ENCODE results near the gene BCAS1. TPM values are rescaled to one million over a fixed set of nuclear protein-coding genes. Genes with fewer than 3 reads are reported as not detected.

The BCAS1 gene
- total RNA-seq, 6 experiments from 2014 or later = 0.07 to 0.43 (median 0.15) TPM; not detected in 2

DNA sequence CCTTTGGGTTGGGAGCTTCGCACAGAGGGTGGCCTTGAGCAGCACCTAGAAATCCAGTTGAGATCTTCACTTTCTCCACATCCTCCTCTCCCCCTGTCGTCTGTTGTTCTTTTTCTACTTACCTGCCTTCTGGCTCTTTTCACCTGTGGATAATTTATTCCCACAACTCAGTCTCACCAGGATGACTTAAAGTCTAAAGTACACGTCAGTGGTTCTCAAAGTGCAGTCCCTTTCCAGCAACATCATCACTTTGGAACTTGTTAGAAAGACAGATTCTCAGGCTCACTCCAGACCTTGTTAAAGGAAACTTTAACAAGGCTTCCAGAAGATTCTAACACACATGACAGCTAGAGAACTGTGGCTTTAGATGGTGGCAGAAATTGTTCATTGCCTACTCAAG lies 27.7 kb upstream of the BCAS1 start:
- WGBS (ENCODE audit: insufficient coverage, low coverage, low lambda C conversion rate, missing lambda C conversion rate) = 50% methylated on average over 2 of the region's 3 CpGs
- H3K4me3 ChIP-seq = no peak overlapping the region
- no peak for DNase-seq
- no peaks in the 10 kb centered on the region for H3K27me3 ChIP-seq
- TF ChIP-seq CTCF (IDR thresholded peaks at IDR 0.05) (no peak), POLR2A (IDR thresholded peaks at IDR 0.05) (no peak)
- H3K27ac ChIP-seq = no peak overlapping the region
- H3K9me3 ChIP-seq = no peaks in the 10 kb centered on the region
- intact Hi-C loops (cut with DNase I) = loop anchor here (2.0 to 10.0 kb wide), 3 partner anchors 101 to 567 kb away; no protein-coding TSS in a partner anchor
- peaks cover 0 to 16% (median 4%) of the 10 kb centered on the region in 4 donors for H3K4me1 ChIP-seq
- ATAC-seq = no peak
- H3K36me3 ChIP-seq = no peaks in the 10 kb centered on the region

DNA sequence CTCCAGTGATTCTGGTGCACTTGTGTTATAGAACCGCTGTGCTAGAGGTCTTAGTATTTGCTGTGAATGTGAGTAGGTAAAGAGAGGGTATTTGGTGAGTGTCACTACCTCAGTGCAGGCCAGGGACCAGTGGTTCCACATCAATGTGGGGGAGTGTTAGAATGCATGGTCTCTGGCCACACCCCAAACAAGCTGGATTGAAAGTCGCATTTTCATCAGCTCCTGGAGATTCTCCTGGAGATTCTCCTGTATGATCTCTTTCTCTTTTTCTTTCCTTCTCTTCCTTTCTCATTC lies 26.8 kb upstream of the BCAS1 start:
- peaks cover 0 to 8% (median under 1%) of the 10 kb centered on the region in 4 donors for H3K4me1 ChIP-seq
- ATAC-seq (peak in 2 of 4 donors; percentile 10 to 14), DNase-seq (no peak)
- WGBS (ENCODE audit: insufficient coverage, low coverage, low lambda C conversion rate, missing lambda C conversion rate) = 40% methylated on average over 1 of the region's 2 CpGs
- no peaks in the 10 kb centered on the region for H3K36me3 ChIP-seq
- H3K27ac ChIP-seq = no peak overlapping the region
- intact Hi-C loops (cut with DNase I) = loop anchor here (5.0 to 10.0 kb wide), 2 partner anchors 105 to 568 kb away; no protein-coding TSS in a partner anchor
- TF ChIP-seq POLR2A (IDR thresholded peaks at IDR 0.05) (no peak), CTCF (IDR thresholded peaks at IDR 0.05) (no peak)
- H3K4me3 ChIP-seq = no peak overlapping the region
- H3K9me3 ChIP-seq = no peaks in the 10 kb centered on the region
- no peaks in the 10 kb centered on the region for H3K27me3 ChIP-seq

DNA sequence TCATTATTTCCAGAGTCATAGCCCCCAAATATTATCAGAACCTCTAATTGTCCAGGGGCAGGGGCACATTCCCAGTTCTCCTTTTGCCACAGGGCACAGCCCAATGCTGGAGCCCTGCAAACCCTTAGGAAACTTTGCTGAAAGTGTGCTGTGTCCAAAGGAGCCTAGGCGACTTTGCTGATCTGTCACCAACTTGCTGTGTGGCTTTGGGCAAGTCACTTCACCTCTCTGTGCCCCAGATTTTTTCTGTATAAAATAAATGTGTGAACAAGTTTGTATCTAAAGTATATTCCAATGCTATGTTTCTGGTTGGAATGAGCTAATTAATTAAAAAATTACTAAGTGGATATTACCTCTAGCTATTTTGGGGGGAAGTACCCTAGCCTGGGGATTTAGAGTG lies 25.4 kb upstream of the BCAS1 start:
- H3K27me3 ChIP-seq = no peaks in the 10 kb centered on the region
- intact Hi-C loops (cut with DNase I) = loop anchor here (5.0 to 10.0 kb wide), 2 partner anchors 106 to 569 kb away; no protein-coding TSS in a partner anchor

GRCh38 chr20:54094268-54094580 lies 23.8 kb upstream of the BCAS1 start:
- Histone ChIP-seq H3K4me1 (no peaks in the 10 kb centered on the region), H3K27me3 (no peaks in the 10 kb centered on the region), H3K27ac (no peak overlapping the region), H3K9me3 (no peaks in the 10 kb centered on the region), H3K4me3 (no peak overlapping the region), H3K36me3 (no peaks in the 10 kb centered on the region)
- DNase-seq (no peak), ATAC-seq (no peak)
- WGBS (ENCODE audit: insufficient coverage, low coverage, low lambda C conversion rate, missing lambda C conversion rate) = 81% methylated on average over 5 of the region's 5 CpGs
- TF ChIP-seq CTCF (IDR thresholded peaks at IDR 0.05) (no peak), POLR2A (IDR thresholded peaks at IDR 0.05) (no peak)
- intact Hi-C loops (cut with DNase I) = loop anchor here in 1 of 2 donors (10.0 kb wide), 1 partner anchor 571 kb away; no protein-coding TSS in a partner anchor

More for the DNA sequence above, 25.4 kb upstream of the BCAS1 start:
- WGBS (ENCODE audit: insufficient coverage, low coverage, low lambda C conversion rate, missing lambda C conversion rate) = 50% methylated on average over 1 of the region's 1 CpG
- ATAC-seq = no peak
- no peak overlapping the region for H3K27ac ChIP-seq
- H3K36me3 ChIP-seq = no peaks in the 10 kb centered on the region
- H3K9me3 ChIP-seq = no peaks in the 10 kb centered on the region
- TF ChIP-seq POLR2A (IDR thresholded peaks at IDR 0.05) (no peak), CTCF (IDR thresholded peaks at IDR 0.05) (no peak)
- no peak for DNase-seq
- H3K4me1 ChIP-seq = no peaks in the 10 kb centered on the region
- H3K4me3 ChIP-seq = no peak overlapping the region

Data from right lobe of liver (tissue), 6 donors.